H7 (cell line): ENCODE data around the gene MDM2. TPM values are rescaled to one million over a fixed set of nuclear protein-coding genes. Genes with fewer than 3 reads are reported as not detected.
"Not testable (repeated sequence)": the region's sequence is repeated elsewhere in the genome, so short reads cannot be mapped to it uniquely, and the experiment has no call there.

Experiments used
- DNase-seq: peaks from one replicate; pipeline ENCODE4 v3.0.0; 2012
- H3K27me3 ChIP-seq: 2 replicates; pipeline ENCODE4 v1.6.0; 2011; ENCODE audit warnings: mild to moderate bottlenecking, low read length; ENCODE audit not compliant: control insufficient read depth, insufficient read depth
- H3K36me3 ChIP-seq: replicated peaks from 2 replicates; pipeline ENCODE4 v1.5.1; 2011; ENCODE audit warnings: low read length; ENCODE audit not compliant: control insufficient read depth, insufficient read depth
- H3K4me3 ChIP-seq: 2 replicates; pipeline ENCODE4 v1.5.1; 2011; ENCODE audit warnings: low read depth, mild to moderate bottlenecking, control low read depth, low read length, moderate library complexity; ENCODE audit not compliant: insufficient read depth
- total RNA-seq: library from RNA; depleted of rRNA; stranded (reverse); fragments of >200 nt; shearing (Covaris generic); gene quantifications from 2 replicates; pipeline ENCODE4 v1.2.3, GENCODE V29; 2014

Gene MDM2
- total RNA-seq, 1 experiment from 2014 or later: 40.6 TPM

DNA sequence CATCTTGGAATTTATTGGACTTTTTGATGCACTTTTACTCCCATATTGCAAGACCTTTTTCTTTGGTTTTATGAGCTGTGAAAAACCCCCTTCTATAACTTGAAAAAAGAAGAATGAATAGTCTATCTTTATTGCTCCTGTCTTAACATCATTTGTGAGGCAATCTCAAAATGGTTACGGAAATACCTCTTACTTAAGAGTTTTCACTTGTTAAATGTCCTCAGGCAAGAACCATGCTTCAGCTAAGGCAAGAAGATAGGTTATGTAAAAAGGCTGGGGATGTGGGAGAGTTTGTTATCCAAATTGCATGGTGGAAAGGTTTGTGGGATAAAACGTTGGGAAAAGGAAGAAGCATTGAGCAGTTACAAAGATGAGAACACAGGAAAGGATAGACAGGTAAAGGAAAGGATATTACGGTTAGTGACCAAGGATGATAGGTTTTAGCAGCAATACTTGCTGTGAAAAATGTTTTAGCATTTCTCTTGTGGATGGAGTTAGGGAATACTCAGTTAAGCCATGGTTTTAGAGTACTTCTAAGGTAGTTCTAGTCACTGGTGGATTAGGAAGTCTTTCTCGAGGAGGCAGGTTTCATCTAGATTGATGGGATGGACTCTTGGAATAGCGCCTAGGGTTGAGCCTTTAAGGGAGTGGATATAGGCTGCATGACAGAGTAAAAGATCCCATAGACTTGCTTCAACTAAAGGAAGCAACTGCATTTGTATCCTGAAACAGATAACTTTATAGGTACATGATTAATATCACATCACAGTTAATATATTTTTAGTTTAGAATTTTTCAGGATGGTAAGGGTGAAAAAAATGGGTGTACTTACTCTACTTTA is 30.3 kb downstream of the MDM2 start:
- DNase-seq: no peak

DNA sequence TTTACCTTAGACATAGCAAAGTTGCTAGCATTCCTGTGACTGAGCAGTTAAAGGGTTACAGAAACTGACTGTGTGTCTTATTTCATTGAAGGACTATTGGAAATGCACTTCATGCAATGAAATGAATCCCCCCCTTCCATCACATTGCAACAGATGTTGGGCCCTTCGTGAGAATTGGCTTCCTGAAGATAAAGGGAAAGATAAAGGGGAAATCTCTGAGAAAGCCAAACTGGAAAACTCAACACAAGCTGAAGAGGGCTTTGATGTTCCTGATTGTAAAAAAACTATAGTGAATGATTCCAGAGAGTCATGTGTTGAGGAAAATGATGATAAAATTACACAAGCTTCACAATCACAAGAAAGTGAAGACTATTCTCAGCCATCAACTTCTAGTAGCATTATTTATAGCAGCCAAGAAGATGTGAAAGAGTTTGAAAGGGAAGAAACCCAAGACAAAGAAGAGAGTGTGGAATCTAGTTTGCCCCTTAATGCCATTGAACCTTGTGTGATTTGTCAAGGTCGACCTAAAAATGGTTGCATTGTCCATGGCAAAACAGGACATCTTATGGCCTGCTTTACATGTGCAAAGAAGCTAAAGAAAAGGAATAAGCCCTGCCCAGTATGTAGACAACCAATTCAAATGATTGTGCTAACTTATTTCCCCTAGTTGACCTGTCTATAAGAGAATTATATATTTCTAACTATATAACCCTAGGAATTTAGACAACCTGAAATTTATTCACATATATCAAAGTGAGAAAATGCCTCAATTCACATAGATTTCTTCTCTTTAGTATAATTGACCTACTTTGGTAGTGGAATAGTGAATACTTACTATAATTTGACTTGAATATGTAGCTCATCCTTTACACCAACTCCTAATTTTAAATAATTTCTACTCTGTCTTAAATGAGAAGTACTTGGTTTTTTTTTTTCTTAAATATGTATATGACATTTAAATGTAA is 31.5 kb downstream of the MDM2 start:
- H3K36me3 ChIP-seq: peaks cover 37% of the 10 kb centered on the region
- no peak for DNase-seq

More for the DNA sequence above, 30.3 kb downstream of the MDM2 start:
- peaks cover 36% of the 10 kb centered on the region for H3K36me3 ChIP-seq
- no peaks in the 10 kb centered on the region for H3K27me3 ChIP-seq
- no peak overlapping the region for H3K4me3 ChIP-seq

DNA sequence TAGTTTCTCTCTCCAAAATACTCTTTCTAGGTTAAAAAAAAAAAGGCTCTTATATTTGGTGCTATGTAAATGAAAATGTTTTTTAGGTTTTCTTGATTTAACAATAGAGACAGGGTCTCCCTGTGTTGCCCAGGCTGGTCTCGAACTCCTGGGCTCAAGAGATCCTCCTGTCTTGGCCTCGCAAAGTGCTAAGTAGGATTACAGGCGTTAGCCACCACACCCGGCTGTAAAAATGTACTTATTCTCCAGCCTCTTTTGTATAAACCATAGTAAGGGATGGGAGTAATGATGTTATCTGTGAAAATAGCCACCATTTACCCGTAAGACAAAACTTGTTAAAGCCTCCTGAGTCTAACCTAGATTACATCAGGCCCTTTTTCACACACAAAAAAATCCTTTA is 33.2 kb downstream of the MDM2 start:
- not testable (repeated sequence) for H3K27me3 ChIP-seq, DNase-seq, H3K4me3 ChIP-seq
- H3K36me3 ChIP-seq: peaks cover 31% of the 10 kb centered on the region

More for the DNA sequence above, 31.5 kb downstream of the MDM2 start:
- H3K4me3 ChIP-seq: no peak overlapping the region
- no peaks in the 10 kb centered on the region for H3K27me3 ChIP-seq

DNA sequence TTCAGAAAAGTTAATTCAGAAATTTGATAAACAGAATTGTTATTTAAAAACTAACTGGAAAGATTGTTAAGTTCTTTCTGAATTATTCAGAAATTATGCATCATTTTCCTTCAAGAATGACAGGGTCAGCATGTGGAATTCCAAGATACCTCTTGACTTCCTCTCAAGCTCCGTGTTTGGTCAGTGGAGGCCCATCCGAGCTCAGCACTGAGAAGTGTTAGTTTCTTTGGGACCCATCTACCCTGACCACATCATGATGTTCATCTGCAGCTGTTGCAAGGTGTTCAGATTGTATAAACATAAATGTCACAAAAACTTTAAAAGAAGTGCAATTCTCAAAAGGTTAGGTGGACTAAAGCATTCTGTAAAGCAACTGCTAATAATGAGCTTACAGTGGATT is 33.7 kb downstream of the MDM2 start:
- no peak for DNase-seq
- Histone ChIP-seq H3K27me3 (no peaks in the 10 kb centered on the region), H3K36me3 (peaks cover 29% of the 10 kb centered on the region), H3K4me3 (no peak overlapping the region)

DNA sequence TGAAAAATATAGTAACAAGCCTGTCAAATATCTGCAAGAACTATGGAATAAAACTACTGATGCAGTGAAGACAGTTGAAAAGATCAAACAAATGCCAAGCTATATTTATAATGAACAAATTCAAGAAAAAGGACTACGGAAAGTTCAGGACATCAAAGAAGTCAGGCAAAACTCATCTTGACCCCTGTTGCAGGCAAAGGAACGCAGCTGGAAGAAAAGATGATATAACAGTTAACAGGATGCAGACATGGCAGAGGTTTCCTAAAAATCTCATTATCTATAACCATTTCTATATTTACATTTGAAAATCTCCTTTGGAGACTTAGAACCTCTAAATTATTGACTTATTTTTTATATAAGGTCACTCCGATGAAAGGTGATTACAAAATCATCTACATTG is 34.1 kb downstream of the MDM2 start:
- Histone ChIP-seq H3K4me3 (no peak overlapping the region), H3K27me3 (no peaks in the 10 kb centered on the region), H3K36me3 (peaks cover 27% of the 10 kb centered on the region)
- DNase-seq: no peak

DNA sequence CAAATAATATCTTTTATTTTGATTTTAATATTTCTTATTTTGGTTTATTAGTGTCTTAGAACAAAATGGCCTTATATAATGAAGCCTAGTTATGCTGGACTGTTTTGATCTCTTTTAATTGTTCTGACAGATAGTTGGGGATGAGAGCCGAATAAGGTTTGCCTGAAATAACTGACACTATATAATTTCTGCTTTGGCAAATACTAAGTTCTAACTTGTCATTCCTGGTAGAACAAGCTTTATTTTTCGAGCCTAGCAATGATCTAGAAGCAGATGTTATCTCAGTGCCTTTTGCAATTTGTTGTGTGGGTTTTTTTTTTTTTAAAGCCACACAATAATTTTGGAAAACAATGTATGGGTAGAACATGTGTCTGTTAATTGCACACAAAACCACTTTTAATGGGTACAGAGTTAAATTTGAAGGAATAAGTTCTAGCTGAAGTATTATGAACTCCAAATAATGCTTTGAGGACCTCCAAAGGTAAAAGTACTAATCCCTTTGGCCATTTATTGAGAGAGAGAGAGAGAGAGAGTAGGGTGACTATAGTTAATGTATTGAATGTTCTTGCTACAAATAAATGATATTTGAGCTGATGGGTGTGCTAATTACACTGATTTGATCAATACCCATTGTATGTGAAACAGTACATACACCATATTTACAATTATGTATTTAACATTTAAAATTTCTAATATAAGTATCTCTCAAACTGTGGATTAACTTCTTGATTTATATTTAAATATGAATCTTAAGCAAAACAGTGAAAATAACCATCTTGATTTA is 35.0 kb downstream of the MDM2 start:
- no peak overlapping the region for H3K4me3 ChIP-seq
- no peaks in the 10 kb centered on the region for H3K27me3 ChIP-seq
- no peak for DNase-seq
- H3K36me3 ChIP-seq: peaks cover 19% of the 10 kb centered on the region

DNA sequence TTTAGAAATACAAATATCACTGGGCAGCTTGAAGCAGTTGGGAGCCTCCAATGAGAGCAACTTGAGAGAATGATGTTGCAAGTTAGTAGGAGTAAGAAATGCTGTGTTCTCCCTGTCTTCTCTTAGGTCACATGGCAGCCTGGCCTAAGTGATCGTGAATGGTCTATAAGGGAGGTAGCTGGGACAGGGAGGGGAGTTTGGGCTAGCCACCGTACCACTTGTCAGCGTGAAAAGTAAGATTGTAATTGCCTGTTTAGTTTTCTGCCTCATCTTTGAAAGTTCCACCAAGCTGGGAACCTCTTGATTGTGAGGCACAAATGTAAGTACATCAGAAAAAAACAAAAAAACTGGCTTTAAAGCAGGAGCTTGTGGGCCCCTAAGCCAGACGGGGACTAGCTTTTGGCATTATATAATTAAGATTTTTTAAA is 36.4 kb downstream of the MDM2 start:
- no peak for DNase-seq
- Histone ChIP-seq H3K27me3 (no peaks in the 10 kb centered on the region), H3K4me3 (no peak overlapping the region), H3K36me3 (peaks cover 13% of the 10 kb centered on the region)

DNA sequence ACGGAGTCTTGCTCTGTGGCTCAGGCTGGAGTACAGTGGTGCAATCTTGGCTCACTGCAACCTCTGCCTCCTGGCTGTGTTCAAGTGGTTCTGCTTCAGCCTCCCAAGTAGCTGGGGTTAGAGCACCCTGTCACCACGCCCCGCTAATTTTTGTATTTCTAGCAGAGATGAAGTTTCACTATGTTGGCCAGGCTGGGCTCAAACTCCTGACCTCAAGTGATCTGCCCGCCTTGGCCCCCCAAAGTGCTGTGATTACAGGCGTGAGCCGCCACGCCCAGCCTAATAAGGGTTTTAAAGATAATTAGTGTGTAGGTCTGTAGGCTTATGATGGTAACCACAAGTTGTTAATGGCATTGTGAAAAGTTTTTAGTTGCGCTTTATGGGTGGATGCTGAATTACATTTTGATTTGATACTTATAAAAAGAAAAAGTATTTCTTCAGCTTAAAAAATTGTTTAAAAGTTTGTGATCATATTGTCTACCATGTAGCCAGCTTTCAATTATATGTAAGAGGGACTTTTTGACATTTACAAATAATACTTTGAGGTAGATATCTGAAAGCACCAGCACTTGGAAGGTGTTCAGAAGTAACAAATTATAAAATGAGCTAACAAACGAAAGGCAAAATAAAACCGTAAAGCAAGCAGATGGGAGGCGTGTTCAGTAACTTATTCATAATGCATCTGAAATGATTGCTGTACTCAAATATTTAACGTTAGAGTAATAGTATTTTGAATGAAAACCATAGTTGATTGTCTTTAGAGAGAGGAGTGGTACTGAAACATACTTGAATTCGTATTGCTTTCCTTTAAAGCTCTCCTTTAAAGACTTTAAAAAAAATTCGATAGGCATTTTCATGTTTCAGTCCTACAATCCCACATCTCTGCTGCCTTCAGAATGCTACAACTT is 37.1 kb downstream of the MDM2 start:
- Histone ChIP-seq H3K27me3 (no peaks in the 10 kb centered on the region), H3K36me3 (peaks cover 8% of the 10 kb centered on the region), H3K4me3 (no peak overlapping the region)
- no peak for DNase-seq

DNA sequence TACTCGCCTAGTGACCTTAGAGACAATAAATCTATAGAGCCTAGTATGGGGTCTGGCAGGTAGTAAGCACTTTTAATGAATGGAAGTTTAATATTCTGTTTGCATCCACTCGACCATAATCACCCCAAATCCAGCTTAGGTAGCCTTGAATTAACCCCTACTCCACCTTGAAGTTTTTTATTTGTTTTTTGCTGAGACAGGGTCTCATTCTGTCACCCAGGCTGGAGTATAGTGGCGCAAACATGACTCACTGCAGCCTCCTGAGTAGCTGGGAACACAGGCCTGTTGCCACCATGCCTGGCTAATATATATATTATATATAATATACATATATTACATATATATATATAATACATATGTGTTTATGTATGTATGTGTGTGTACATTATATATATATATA is 38.8 kb downstream of the MDM2 start:
- Histone ChIP-seq H3K27me3 (no peaks in the 10 kb centered on the region), H3K36me3 (peaks cover 2% of the 10 kb centered on the region), H3K4me3 (no peak overlapping the region)
- no peak for DNase-seq

DNA sequence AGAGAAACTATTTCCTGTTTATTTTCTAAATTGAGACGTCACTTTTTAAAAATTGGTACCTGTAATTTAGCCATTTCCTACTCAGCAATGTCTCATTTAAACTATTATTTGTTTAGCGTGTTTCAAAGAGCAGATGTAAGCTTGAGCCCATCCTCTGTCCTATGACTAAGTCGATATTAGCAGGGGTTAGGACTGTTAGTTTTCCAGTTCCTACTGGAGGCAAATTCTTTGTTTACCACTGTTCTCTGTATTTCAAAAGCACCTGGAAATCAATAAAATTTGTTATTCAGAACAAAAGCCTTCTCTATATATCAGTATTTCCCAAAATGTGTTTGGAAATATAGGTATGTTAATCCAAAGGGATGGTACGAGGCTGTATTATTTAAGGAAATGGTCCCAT is 42.4 kb downstream of the MDM2 start:
- no peaks in the 10 kb centered on the region for H3K27me3 ChIP-seq
- DNase-seq: no peak
- no peak overlapping the region for H3K4me3 ChIP-seq
- no peaks in the 10 kb centered on the region for H3K36me3 ChIP-seq

DNA sequence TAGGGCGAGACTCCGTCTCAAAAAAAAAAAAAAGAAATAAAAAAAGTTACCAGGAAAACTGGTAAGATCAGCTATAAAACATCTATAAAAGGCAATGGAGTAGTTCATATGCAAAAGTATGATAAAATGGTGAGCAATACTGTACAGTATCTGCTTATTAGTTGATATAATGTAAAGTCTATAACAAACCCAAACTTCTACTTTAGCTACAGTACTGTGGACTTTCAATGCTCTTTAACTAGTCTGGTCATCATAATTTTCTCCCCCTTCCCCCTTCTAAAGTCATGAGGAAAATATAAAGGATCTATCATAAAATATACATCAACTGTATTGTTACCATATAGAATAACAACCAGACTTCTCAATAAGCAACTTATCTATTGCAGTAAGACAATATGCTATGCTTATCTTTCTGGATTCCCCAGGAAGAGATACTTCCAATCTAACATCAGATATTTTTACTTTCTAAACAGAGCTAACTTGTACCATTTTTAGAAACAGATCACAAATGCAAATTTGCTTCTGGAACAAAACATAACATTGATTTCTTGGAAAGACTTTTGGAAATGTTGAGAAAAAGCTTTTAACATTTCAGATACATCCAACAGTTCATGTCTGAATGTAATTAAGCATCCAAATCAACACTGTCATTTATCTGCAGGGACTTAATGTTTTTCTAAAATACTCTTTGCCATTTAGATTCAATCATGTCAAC is 43.8 kb downstream of the MDM2 start:
- no peaks in the 10 kb centered on the region for H3K27me3 ChIP-seq

DNA sequence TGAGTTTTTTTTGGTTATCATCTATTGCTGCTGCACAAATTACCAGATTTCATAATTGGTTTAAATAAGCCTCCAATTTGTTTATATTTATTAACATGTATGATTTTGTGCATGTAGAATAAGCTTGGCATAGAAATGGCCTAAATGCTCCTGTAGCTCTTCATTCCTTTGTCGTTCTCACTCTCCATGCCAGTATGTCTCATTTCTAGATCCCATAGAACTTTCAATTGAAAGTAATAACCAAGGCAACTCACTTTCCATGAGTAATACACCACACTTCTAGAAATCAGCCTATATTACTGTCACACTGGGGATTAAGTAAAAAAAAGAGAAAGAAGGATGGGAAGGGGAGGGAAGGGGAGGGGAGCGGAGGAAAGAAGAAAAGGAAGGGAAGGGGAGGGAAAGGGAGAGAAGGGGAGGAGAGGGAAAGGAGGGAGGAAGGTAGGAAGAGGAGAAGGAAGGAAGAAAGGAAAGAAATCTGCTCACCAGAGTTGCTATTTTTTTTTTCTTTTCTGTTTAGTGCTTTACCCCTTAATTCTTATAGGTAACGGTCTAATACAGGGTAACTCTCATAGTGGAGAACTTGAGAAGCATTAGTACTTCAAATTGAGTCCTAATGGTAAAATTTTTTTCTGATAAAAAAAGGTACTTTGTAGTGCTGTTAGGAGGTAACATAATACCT is 45.6 kb downstream of the MDM2 start:
- no peak for DNase-seq
- Histone ChIP-seq H3K4me3 (no peak overlapping the region), H3K27me3 (no peaks in the 10 kb centered on the region), H3K36me3 (no peaks in the 10 kb centered on the region)

More for the DNA sequence above, 43.8 kb downstream of the MDM2 start:
- Histone ChIP-seq H3K4me3 (no peak overlapping the region), H3K36me3 (no peaks in the 10 kb centered on the region)
- no peak for DNase-seq
